ENCODE data around the gene FNBP1. TPM values are rescaled to one million over a fixed set of nuclear protein-coding genes. Genes with fewer than 3 reads are reported as not detected.
"Not testable (repeated sequence)": the region's sequence is repeated elsewhere in the genome, so short reads cannot be mapped to it uniquely, and the experiment has no call there.

FNBP1 gene
- total and polyA plus RNA-seq, 8 donors, result 5.3 to 18.5 (median 7.1) TPM

DNA sequence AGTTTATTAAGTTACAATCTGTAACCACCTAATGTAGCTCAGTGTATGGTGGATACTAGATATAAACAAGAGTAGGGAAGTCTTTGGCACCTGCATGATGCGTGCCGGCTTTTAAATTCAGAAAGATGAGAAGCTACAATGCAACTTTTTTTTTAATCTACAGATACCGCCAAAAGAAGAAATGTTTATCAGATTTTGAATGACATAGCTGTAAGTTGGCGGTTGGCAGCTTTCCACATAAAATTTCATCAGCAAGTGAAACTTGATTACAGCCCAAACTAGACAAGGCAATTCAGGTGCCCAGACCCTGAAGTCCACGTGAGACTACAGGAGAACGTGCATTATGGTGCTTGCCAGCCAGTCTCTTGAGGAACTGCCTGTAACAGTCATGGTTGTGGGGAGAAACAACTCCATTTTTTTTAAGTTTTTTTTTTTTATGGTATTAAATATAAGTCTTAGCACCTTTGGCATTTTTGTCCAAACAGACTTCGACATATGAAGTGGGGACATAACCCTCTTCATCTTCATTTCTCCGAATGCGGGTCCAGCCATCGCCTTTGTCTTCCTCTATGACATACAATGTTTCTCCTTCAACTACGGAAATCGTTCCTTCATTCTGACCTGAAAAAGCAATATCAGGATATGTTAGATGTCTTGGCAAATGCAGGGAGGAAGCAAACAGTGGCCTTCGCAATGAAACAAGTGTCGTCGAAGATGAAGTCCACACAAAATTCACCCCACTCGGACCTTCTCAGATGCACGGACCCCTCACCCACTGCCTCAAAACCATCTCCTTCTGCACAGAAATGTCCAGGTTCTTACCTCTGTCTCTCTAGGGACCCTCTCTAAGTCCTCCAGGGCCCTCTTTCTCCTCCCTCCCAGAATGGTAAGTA lies 147.4 kb downstream of the FNBP1 start:
- H3K36me3 ChIP-seq, result no peaks in the 10 kb centered on the region
- TF ChIP-seq, protein P1, sequence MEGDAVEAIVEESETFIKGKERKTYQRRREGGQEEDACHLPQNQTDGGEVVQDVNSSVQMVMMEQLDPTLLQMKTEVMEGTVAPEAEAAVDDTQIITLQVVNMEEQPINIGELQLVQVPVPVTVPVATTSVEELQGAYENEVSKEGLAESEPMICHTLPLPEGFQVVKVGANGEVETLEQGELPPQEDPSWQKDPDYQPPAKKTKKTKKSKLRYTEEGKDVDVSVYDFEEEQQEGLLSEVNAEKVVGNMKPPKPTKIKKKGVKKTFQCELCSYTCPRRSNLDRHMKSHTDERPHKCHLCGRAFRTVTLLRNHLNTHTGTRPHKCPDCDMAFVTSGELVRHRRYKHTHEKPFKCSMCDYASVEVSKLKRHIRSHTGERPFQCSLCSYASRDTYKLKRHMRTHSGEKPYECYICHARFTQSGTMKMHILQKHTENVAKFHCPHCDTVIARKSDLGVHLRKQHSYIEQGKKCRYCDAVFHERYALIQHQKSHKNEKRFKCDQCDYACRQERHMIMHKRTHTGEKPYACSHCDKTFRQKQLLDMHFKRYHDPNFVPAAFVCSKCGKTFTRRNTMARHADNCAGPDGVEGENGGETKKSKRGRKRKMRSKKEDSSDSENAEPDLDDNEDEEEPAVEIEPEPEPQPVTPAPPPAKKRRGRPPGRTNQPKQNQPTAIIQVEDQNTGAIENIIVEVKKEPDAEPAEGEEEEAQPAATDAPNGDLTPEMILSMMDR (IDR thresholded peaks at IDR 0.05), result no peak
- ATAC-seq (no peak), FAIRE-seq (no peak), DNase-seq (no peak)
- no peaks in the 10 kb centered on the region for H3K27me3 ChIP-seq
- H3K27ac ChIP-seq, result no peak overlapping the region
- H3K9me3 ChIP-seq, result no peaks in the 10 kb centered on the region
- no peaks in the 10 kb centered on the region for H3K4me1 ChIP-seq
- intact Hi-C loops (cut with DNase I), result no loop called here
- no peak overlapping the region for H3K4me3 ChIP-seq
- WGBS, 2 donors, result 92 to 94% methylated on average over 17 of the region's 17 CpGs

DNA sequence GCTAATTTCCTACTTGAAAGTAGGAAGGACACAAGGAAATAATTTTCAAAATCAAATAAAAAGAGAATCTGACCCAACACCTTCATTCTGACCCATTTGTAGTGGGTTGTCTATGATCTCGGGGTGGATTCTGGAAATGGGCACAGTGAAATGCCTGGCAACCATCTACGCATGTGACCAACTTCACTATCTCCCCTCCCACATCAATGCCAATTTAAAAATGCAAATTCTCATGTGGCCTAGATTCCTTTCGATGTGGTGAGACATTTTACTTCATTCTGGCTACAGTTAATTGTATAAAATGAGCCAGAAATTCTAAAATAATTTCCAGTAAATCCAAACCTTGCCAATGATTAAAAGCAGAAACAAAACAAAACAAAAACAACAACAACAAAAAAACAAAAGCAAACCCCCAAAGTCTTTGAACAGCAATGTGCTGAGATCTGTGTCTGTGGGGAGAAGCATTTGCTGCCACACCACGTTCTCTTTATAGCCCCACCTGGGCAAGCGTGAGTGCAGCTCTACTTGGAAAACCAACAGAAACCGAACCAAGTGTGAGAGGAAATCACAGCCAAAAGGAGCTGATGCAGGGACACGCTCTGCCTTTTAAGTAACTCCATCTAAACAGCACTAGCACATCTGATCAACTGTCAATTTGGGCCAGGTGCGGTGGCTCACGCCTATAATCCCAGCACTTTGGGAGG lies 148.7 kb downstream of the FNBP1 start:
- Histone ChIP-seq H3K4me3 (no peak overlapping the region), H3K36me3 (no peaks in the 10 kb centered on the region), H3K4me1 (no peaks in the 10 kb centered on the region), H3K9me3 (no peaks in the 10 kb centered on the region), H3K27me3 (no peaks in the 10 kb centered on the region), H3K27ac (no peak overlapping the region)
- ATAC-seq (no peak), DNase-seq (no peak), FAIRE-seq (no peak)
- TF ChIP-seq, protein P1 (IDR thresholded peaks at IDR 0.05), result no peak
- WGBS, 2 donors, result 86 to 87% methylated on average over 9 of the region's 9 CpGs
- intact Hi-C loops (cut with DNase I), result no loop called here

DNA sequence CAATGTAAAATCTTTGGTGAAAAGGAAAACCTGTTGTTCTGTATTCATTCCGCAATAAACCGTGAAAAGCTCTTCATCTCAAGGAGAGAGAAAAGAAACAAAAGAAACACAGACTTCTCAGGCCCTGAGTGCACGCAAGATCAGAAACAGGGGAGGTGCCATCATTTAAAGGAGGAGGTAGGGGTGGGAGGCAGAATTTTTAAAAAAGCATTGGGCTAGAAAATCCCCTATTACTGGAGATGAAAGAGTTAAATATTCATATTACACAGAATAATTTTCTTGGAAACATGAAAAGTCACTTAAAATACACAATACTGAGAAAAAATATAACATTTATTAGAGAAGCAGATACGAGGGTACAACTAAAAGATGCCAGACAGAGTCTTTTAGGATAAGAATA lies 151.4 kb downstream of the FNBP1 start:
- no peaks in the 10 kb centered on the region for H3K9me3 ChIP-seq
- WGBS, 2 donors, result 91 to 93% methylated on average over 4 of the region's 4 CpGs
- DNase-seq (no peak), ATAC-seq (no peak), FAIRE-seq (no peak)
- intact Hi-C loops (cut with DNase I), result no loop called here
- no peaks in the 10 kb centered on the region for H3K36me3 ChIP-seq
- H3K27ac ChIP-seq, result no peak overlapping the region
- no peaks in the 10 kb centered on the region for H3K4me1 ChIP-seq
- no peak overlapping the region for H3K4me3 ChIP-seq
- no peaks in the 10 kb centered on the region for H3K27me3 ChIP-seq
- TF ChIP-seq, protein P1 (IDR thresholded peaks at IDR 0.05), result no peak

DNA sequence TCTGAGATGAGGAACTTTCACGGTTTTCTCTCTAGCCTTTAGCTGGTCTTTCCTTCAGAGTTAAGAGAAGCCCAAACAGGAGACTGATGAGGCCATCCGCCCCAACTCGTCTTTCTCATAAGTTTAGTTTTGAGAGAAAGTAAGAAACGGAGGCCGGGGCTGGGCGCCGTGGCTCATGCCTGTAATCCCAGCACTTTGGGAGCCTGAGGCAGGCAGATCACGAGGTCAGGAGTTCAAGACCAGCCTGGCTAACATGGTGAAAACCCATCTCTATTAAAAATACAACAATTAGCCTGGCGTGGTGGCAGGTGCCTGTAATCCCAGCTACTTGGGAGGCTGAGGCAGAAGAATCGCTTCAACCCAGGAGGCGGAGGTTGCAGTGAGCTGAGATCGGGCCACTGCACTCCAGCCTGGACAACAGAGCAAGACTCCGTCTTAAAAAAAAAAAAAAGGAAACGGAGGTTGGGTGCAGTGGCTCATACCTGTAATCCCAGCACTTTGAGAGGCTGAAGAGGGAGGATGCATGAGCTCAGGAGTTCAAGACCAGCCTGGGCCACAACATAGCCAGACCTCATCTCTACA lies 152.2 kb downstream of the FNBP1 start:
- WGBS, 2 donors, result 90 to 94% methylated on average over 14 of the region's 14 CpGs
- H3K9me3 ChIP-seq; FAIRE-seq; H3K27ac ChIP-seq; intact Hi-C loops (cut with DNase I); H3K27me3 ChIP-seq; H3K4me3 ChIP-seq; ATAC-seq; DNase-seq; H3K36me3 ChIP-seq; H3K4me1 ChIP-seq: not testable (repeated sequence)

DNA sequence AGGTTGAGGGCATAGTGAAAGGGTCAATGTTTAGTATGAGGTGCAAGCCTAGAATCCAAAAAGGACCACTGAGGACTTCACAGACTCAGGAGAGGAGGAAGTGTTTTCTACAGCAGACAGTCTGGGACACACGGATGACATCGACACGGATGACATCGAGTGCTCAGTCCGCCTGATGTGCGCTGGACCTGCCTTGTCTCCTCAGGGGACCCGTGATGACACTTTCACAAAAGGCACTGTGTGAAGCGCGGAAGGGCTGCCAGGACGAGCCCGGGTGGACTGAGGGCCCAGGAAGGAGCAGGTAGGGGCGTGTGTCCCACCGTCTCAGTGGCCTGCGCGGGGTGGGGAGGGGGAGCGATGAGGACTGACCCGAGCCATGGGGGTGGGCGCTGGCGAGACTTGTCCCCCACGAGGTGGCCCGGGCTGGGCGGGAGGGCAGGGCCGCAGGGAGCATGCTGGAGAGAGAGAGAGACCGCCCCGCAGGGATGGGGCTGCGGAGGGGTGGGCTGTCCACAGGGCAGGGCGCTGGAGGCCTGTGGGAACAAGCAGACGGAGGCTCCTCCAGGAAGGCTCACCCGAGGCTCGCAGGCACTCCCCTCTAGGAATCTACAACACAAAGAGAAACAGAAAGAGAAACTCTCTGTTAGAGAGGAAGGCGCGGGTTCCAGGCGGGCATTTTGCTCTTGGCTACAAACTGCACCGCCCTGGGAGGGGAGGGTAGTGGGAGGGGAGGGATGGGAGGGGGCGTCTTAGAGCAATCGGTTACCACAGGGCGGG lies 152.9 kb downstream of the FNBP1 start:
- intact Hi-C loops (cut with DNase I), result loop anchor here in 1 of 3 donors (10.0 kb wide), 2 partner anchors 175 to 345 kb away; no protein-coding TSS in a partner anchor
- peak overlapping the region in 2 of 4 donors; percentile 4 to 15 for H3K27ac ChIP-seq
- H3K36me3 ChIP-seq, result no peaks in the 10 kb centered on the region
- FAIRE-seq, result no peak
- peak in 1 of 6 donors; percentile 66 for DNase-seq
- WGBS, 2 donors, result 82 to 86% methylated on average over 33 to 37 of the region's 37 CpGs
- H3K9me3 ChIP-seq, result no peaks in the 10 kb centered on the region
- no peak overlapping the region for H3K4me3 ChIP-seq
- H3K27me3 ChIP-seq, result no peaks in the 10 kb centered on the region
- no peak for ATAC-seq
- H3K4me1 ChIP-seq, result peaks cover 0 to 4% (median 2%) of the 10 kb centered on the region in 3 donors
- TF ChIP-seq, protein P1 (IDR thresholded peaks at IDR 0.05), result no peak

All from pancreas (tissue), 10 donors.